Uterus (tissue), 4 donors: Measurements from ENCODE around the gene PTTG1IP2. TPM values are rescaled to one million over a fixed set of nuclear protein-coding genes. Genes with fewer than 3 reads are reported as not detected.

Source experiments
- DNase-seq, 2 donors: peaks; one replicate each; pipeline ENCODE4 v3.0.0-alpha.2; 2019 to 2020
- H3K27ac ChIP-seq, 2 donors: fragments of 200-600 bp; sonication (generic); 1 replicate in 1 of 2; 2 replicates in 1 of 2; pipeline ENCODE4 v1.5.1; 2016 to 2018
- H3K27me3 ChIP-seq, 2 donors: fragments of 200-600 bp; sonication (generic); one replicate each; pipeline ENCODE4 v1.5.1; 2018 to 2019; ENCODE audit warnings: control low read depth in 1 of 2
- H3K36me3 ChIP-seq, 2 donors: fragments of 200-600 bp; sonication (generic); one replicate each; pipeline ENCODE4 v1.5.1; 2019; ENCODE audit warnings: control low read depth in 1 of 2
- H3K4me1 ChIP-seq, 2 donors: fragments of 200-600 bp; sonication (generic); one replicate each; pipeline ENCODE4 v1.5.1; 2018 to 2019; ENCODE audit warnings: control low read depth in 1 of 2
- H3K4me3 ChIP-seq, 2 donors: fragments of 200-600 bp; sonication (generic); 1 replicate in 1 of 2; 2 replicates in 1 of 2; pipeline ENCODE4 v1.5.1; 2018 to 2019; ENCODE audit warnings: mild to moderate bottlenecking in 1 of 2
- H3K9me3 ChIP-seq, 2 donors: fragments of 200-600 bp; sonication (generic); one replicate each; pipeline ENCODE4 v1.5.1; 2019; ENCODE audit warnings: control low read depth in 1 of 2
- CTCF ChIP-seq, 4 experiments: fragments of 200-600 bp in 2 of 4; fragments of 450-650 bp in 2 of 4; sonication (generic) in 2 of 4; IDR thresholded peaks; one replicate each; pipeline ENCODE4 v1.5.1; 2016 to 2019; ENCODE audit warnings: antibody characterized with exemption in 4 of 4, mild to moderate bottlenecking in 2 of 4, moderate library complexity in 1 of 4
- POLR2A ChIP-seq, 2 donors: fragments of 450-650 bp; IDR thresholded peaks; one replicate each; pipeline ENCODE4 v1.6.1; 2016; ENCODE audit warnings: antibody characterized with exemption in 2 of 2, mild to moderate bottlenecking in 1 of 2, moderate library complexity in 1 of 2
- intact Hi-C: fragments of 100-400 bp; cut with DNase I; formaldehyde crosslinking; loops from one replicate; pipeline ENCODE4 v1.15.1; 2023; ENCODE audit warnings: low total_unique reads
- total RNA-seq, 4 donors: library from RNA; depleted of rRNA in 3 of 4; stranded (reverse); fragments of >200 nt in 3 of 4; gene quantifications; one replicate each; pipeline versions ENCODE4 v1.1.0 to v1.2.4, GENCODE V29; 2014 to 2023
- donor health status: DM: yes; HTN: yes; CAD: no.

PTTG1IP2 gene
- total RNA-seq, 4 donors from 2014 or later = not detected

- Histone ChIP-seq H3K36me3 (no peaks in the 10 kb centered on the region), H3K27me3 (no peaks in the 10 kb centered on the region), H3K9me3 (no peaks in the 10 kb centered on the region), H3K4me1 (no peaks in the 10 kb centered on the region), H3K27ac (no peak overlapping the region), H3K4me3 (no peak overlapping the region)
- DNase-seq = no peak
- TF ChIP-seq POLR2A (IDR thresholded peaks at IDR 0.05) (no peak), CTCF (IDR thresholded peaks at IDR 0.05) (no peak)
- intact Hi-C loops = no loop called here
Observed at GRCh38 chr7:90495241-90495640, 25.8 kb downstream of the PTTG1IP2 start.

- no peak overlapping the region for H3K4me3 ChIP-seq
- H3K9me3 ChIP-seq = no peaks in the 10 kb centered on the region
- no peaks in the 10 kb centered on the region for H3K4me1 ChIP-seq
- TF ChIP-seq POLR2A (IDR thresholded peaks at IDR 0.05) = no peak
- TF ChIP-seq CTCF (IDR thresholded peaks at IDR 0.05) = no peak
- DNase-seq = no peak
- H3K27ac ChIP-seq = no peak overlapping the region
- intact Hi-C loops = no loop called here
- no peaks in the 10 kb centered on the region for H3K27me3 ChIP-seq
- H3K36me3 ChIP-seq = no peaks in the 10 kb centered on the region
Observed at GRCh38 chr7:90502539-90502938, 33.1 kb downstream of the PTTG1IP2 start.

- Histone ChIP-seq H3K36me3 (no peaks in the 10 kb centered on the region), H3K27ac (no peak overlapping the region), H3K4me3 (no peak overlapping the region), H3K9me3 (no peaks in the 10 kb centered on the region), H3K4me1 (no peaks in the 10 kb centered on the region), H3K27me3 (no peaks in the 10 kb centered on the region)
- no peak for DNase-seq
- intact Hi-C loops = no loop called here
- TF ChIP-seq POLR2A (IDR thresholded peaks at IDR 0.05) (no peak), CTCF (IDR thresholded peaks at IDR 0.05) (no peak)
Observed at GRCh38 chr7:90503367-90503766, 33.9 kb downstream of the PTTG1IP2 start.

DNA sequence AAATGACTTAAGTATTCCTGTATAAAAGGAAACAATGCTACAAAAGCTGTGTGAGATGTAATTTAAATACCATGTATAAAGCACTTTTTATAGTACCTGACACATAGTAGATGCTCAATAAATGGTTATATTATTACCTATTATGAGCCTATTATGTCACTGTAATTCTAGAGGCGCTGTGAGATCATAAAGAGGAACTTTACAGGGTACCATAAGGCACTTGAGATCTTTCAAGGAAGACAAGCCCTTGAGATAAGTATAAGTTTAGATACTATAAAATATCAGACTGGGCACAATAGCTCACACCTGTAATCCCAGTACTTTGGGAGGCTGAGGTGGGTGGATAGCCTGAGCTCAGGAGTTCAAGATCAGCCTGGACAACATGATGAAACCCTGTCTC is 38.3 kb downstream of the PTTG1IP2 start:
- Histone ChIP-seq H3K4me1 (no peaks in the 10 kb centered on the region), H3K27me3 (no peaks in the 10 kb centered on the region), H3K27ac (no peak overlapping the region), H3K4me3 (no peak overlapping the region), H3K9me3 (no peaks in the 10 kb centered on the region), H3K36me3 (no peaks in the 10 kb centered on the region)
- intact Hi-C loops = no loop called here
- DNase-seq = no peak
- TF ChIP-seq POLR2A (IDR thresholded peaks at IDR 0.05) (no peak), CTCF (IDR thresholded peaks at IDR 0.05) (no peak)

DNA sequence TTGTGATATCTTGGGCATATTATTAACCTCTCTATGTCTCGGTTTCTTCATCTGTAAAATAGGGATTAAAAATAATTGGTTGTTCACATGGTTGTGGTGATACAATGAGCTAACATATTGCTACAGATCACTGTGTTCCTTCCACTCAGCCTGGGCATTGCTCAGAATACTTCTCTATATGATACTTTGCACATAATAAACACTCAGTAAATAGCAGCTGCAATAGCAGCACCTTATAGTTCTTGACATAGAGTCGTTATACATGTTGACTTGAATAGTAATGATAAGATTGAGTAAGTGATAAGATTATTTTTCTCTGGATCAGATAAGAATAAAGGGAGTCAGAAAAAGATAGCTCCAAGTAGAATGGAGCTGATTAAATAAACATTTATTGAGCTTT is 42.3 kb downstream of the PTTG1IP2 start:
- Histone ChIP-seq H3K4me3 (no peak overlapping the region), H3K27me3 (no peaks in the 10 kb centered on the region), H3K9me3 (no peaks in the 10 kb centered on the region), H3K4me1 (no peaks in the 10 kb centered on the region), H3K36me3 (no peaks in the 10 kb centered on the region), H3K27ac (no peak overlapping the region)
- TF ChIP-seq CTCF (IDR thresholded peaks at IDR 0.05) (no peak), POLR2A (IDR thresholded peaks at IDR 0.05) (no peak)
- no peak for DNase-seq
- intact Hi-C loops = no loop called here
